HCT116 (cell line): ENCODE data around the gene SHCBP1L.

ENCODE experiments used
- CEBPB ChIP-seq: IDR thresholded peaks from 2 replicates; pipeline ENCODE4 v1.6.1; 2012; ENCODE audit warnings: low read depth
- EZH2 ChIP-seq: fragments of 200-600 bp; sonication (generic); IDR thresholded peaks from 2 replicates; pipeline ENCODE4 v1.6.1; 2017; ENCODE audit warnings: antibody characterized with exemption, mixed run types
- FOSL1 ChIP-seq: IDR thresholded peaks from 2 replicates; pipeline ENCODE4 v1.6.1; 2012; ENCODE audit warnings: low read depth
- JUND ChIP-seq: IDR thresholded peaks from 2 replicates; pipeline ENCODE4 v1.6.1; 2012
- POLR2A ChIP-seq: IDR thresholded peaks from 2 replicates; pipeline ENCODE4 v1.7.0; 2011; ENCODE audit warnings: borderline replicate concordance; ENCODE audit not compliant: insufficient read depth, insufficient read length; ENCODE audit errors: extremely low read depth
- POLR2AphosphoS5 ChIP-seq: IDR thresholded peaks from 2 replicates; pipeline ENCODE4 v1.6.1; 2011; ENCODE audit warnings: mild to moderate bottlenecking, low read depth, low read length, moderate library complexity
- SRF ChIP-seq: IDR thresholded peaks from 2 replicates; pipeline ENCODE4 v1.6.1; 2012; ENCODE audit warnings: low read depth
- TF ChIP-seq, protein P1 (sequence below), 3 experiments: fragments of 200-600 bp in 1 of 3; sonication (generic) in 1 of 3; IDR thresholded peaks in 2 of 3; conservative IDR thresholded peaks in 1 of 3; 2 replicates each; pipeline ENCODE4 v1.5.1; 2012 to 2017; ENCODE audit warnings: low read depth in 2 of 3, low read length in 2 of 3, antibody characterized with exemption in 1 of 3, borderline replicate concordance in 1 of 3, control low read depth in 1 of 3, mild to moderate bottlenecking in 1 of 3, mixed read lengths in 1 of 3, mixed run types in 1 of 3, moderate library complexity in 1 of 3; ENCODE audit not compliant: insufficient read depth in 1 of 3
- TF ChIP-seq, protein P2 (sequence below): IDR thresholded peaks from 2 replicates; pipeline ENCODE4 v1.6.1; 2012
- TF ChIP-seq, protein P3 (sequence below): IDR thresholded peaks from 2 replicates; pipeline ENCODE4 v1.6.1; 2012

DNA sequence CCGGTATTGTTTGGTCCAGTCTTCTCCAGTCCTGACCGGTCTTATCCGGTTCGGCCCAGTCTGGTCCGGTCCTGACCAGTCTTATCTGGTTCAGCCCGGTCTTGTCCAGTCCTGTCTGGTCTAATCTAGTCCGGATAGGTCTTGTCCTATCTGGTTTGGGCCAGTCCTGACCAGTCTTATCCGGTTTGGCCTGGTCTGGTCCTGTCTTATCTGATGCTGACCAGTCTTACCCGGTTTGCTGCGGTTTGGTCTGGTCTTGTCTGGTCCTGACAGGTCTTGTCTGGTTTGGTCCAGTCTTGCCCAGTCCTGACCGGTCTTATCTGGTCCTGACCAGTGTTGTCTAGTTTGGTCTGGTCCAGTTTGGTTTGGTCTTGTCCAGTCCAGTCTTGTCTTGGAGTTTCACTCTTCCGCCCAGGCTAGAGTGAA lies 83.7 kb downstream of the SHCBP1L start:
- TF ChIP-seq POLR2AphosphoS5 (no peak), SRF (no peak), EZH2 (no peak), POLR2A (no peak), CEBPB (no peak), FOSL1 (no peak), JUND (no peak)
- TF ChIP-seq, protein P1, sequence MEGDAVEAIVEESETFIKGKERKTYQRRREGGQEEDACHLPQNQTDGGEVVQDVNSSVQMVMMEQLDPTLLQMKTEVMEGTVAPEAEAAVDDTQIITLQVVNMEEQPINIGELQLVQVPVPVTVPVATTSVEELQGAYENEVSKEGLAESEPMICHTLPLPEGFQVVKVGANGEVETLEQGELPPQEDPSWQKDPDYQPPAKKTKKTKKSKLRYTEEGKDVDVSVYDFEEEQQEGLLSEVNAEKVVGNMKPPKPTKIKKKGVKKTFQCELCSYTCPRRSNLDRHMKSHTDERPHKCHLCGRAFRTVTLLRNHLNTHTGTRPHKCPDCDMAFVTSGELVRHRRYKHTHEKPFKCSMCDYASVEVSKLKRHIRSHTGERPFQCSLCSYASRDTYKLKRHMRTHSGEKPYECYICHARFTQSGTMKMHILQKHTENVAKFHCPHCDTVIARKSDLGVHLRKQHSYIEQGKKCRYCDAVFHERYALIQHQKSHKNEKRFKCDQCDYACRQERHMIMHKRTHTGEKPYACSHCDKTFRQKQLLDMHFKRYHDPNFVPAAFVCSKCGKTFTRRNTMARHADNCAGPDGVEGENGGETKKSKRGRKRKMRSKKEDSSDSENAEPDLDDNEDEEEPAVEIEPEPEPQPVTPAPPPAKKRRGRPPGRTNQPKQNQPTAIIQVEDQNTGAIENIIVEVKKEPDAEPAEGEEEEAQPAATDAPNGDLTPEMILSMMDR (IDR thresholded peaks at IDR 0.05 in 2 of 3, conservative IDR thresholded peaks at IDR 0.05 in 1 of 3; ENCODE audit: borderline replicate concordance in 1 of 3, insufficient read depth in 1 of 3, low read depth in 2 of 3, low read length in 2 of 3): no peak
- TF ChIP-seq, protein P2, sequence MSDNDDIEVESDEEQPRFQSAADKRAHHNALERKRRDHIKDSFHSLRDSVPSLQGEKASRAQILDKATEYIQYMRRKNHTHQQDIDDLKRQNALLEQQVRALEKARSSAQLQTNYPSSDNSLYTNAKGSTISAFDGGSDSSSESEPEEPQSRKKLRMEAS: no peak
- TF ChIP-seq, protein P3, sequence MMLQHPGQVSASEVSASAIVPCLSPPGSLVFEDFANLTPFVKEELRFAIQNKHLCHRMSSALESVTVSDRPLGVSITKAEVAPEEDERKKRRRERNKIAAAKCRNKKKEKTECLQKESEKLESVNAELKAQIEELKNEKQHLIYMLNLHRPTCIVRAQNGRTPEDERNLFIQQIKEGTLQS: no peak
